GM23338 (cell line): ENCODE results near the gene NEO1.

Source experiments
- CREB1 ChIP-seq: fragments of 250-450 bp; sonication (Bioruptor Pico); IDR thresholded peaks from 2 replicates; pipeline ENCODE4 v1.5.0; 2020; ENCODE audit warnings: low read depth, mild to moderate bottlenecking, moderate library complexity
- CTCF ChIP-seq, 2 experiments: fragments of 200-600 bp in 1 of 2; sonication (generic) in 1 of 2; conservative IDR thresholded peaks; 2 replicates each; pipeline versions ENCODE4 v1.5.1 to v1.6.1; 2016 to 2017; ENCODE audit warnings: antibody characterized with exemption in 2 of 2, low read depth in 2 of 2, mild to moderate bottlenecking in 2 of 2, moderate library complexity in 1 of 2
- ETS1 ChIP-seq: IDR thresholded peaks from 2 replicates; pipeline ENCODE4 v1.6.1; 2016; ENCODE audit warnings: antibody characterized with exemption
- EZH2 ChIP-seq: fragments of 200-600 bp; sonication (generic); IDR thresholded peaks from one replicate; pipeline ENCODE4 v1.8.0; 2017; ENCODE audit warnings: antibody characterized with exemption, mild to moderate bottlenecking, low read depth; ENCODE audit not compliant: unreplicated experiment
- JUNB ChIP-seq: IDR thresholded peaks from one replicate; pipeline ENCODE4 v1.6.1; 2016; ENCODE audit warnings: antibody characterized with exemption; ENCODE audit not compliant: unreplicated experiment
- POLR2AphosphoS5 ChIP-seq: IDR thresholded peaks from 2 replicates; pipeline ENCODE4 v1.6.1; 2016; ENCODE audit warnings: antibody characterized with exemption, low read depth

GRCh38 chr15:73282567-73283365, 230.5 kb downstream of the NEO1 start:
- TF ChIP-seq CTCF (conservative IDR thresholded peaks at IDR 0.05; ENCODE audit: low read depth in 2 of 2) = no peak
- no peak for TF ChIP-seq EZH2
- no peak for TF ChIP-seq POLR2AphosphoS5
- TF ChIP-seq ETS1 = no peak
- TF ChIP-seq JUNB = no peak
- TF ChIP-seq CREB1 = no peak
